ENCODE measurements around the gene PRDM11. TPM values are rescaled to one million over a fixed set of nuclear protein-coding genes. Genes with fewer than 3 reads are reported as not detected.

Gene PRDM11
- total and polyA plus RNA-seq, 2 of the 8 experiments (the other 6 are each of a cell fraction or from before 2014, with no cell fraction given) = 3.6 to 11.7 TPM

DNA sequence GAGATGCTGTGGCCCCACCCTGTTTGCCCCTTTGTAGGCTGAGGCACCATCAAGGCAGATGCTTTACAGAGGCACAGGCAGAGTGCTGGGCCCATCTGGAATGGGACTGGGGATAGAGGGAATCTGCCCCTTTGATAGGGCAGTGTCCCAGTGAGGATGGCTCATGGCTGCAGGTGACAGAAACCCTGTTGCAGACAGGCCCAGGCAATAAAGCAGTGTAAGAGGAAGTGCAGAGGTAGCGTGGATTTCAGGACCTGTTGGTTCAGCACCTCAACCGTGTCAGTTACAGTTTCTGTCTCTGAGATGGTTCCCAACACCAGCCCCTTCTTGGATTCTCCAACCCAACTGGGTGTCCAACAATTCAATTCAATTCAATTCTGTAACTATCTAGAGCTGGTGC lies 25.1 kb downstream of the PRDM11 start (continued):
- TF ChIP-seq CTCF (IDR thresholded peaks at IDR 0.05; ENCODE audit: control extremely low read depth in 1 of 3, insufficient read depth in 1 of 3, low read depth in 1 of 3, low read length in 3 of 3) (no peak), GABPA (IDR thresholded peaks at IDR 0.05; ENCODE audit: borderline replicate concordance, insufficient read depth, low read length) (no peak), BRCA1 (IDR thresholded peaks at IDR 0.05; ENCODE audit: low read depth, low read length) (no peak), PHF8 (conservative IDR thresholded peaks at IDR 0.05; ENCODE audit: low read depth, low read length) (no peak), BACH1 (IDR thresholded peaks at IDR 0.05; ENCODE audit: low read length) (no peak), RAD21 (IDR thresholded peaks at IDR 0.05 in 1 of 2, conservative IDR thresholded peaks at IDR 0.05 in 1 of 2; ENCODE audit: low read depth in 2 of 2, low read length in 2 of 2) (no peak), MAFK (IDR thresholded peaks at IDR 0.05; ENCODE audit: low read depth, low read length) (no peak), SIX5 (IDR thresholded peaks at IDR 0.05; ENCODE audit: low read depth, low read length) (no peak)
- TF ChIP-seq, protein P1, sequence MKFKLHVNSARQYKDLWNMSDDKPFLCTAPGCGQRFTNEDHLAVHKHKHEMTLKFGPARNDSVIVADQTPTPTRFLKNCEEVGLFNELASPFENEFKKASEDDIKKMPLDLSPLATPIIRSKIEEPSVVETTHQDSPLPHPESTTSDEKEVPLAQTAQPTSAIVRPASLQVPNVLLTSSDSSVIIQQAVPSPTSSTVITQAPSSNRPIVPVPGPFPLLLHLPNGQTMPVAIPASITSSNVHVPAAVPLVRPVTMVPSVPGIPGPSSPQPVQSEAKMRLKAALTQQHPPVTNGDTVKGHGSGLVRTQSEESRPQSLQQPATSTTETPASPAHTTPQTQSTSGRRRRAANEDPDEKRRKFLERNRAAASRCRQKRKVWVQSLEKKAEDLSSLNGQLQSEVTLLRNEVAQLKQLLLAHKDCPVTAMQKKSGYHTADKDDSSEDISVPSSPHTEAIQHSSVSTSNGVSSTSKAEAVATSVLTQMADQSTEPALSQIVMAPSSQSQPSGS (IDR thresholded peaks at IDR 0.05; ENCODE audit: low read length) = no peak

Measured in H1 (cell line).